CD4-positive, alpha-beta T cell treated with Interleukin-1 beta for 1 hour (primary cell): ENCODE measurements around the gene KCNJ12.
"Not testable (repeated sequence)": the region's sequence is repeated elsewhere in the genome, so short reads cannot be mapped to it uniquely, and the experiment has no call there.

ENCODE experiments used
- DNase-seq, 2 donors: peaks; one replicate each; pipeline ENCODE4 v3.0.0-alpha.2; 2020 to 2022

KCNJ12 gene

DNA sequence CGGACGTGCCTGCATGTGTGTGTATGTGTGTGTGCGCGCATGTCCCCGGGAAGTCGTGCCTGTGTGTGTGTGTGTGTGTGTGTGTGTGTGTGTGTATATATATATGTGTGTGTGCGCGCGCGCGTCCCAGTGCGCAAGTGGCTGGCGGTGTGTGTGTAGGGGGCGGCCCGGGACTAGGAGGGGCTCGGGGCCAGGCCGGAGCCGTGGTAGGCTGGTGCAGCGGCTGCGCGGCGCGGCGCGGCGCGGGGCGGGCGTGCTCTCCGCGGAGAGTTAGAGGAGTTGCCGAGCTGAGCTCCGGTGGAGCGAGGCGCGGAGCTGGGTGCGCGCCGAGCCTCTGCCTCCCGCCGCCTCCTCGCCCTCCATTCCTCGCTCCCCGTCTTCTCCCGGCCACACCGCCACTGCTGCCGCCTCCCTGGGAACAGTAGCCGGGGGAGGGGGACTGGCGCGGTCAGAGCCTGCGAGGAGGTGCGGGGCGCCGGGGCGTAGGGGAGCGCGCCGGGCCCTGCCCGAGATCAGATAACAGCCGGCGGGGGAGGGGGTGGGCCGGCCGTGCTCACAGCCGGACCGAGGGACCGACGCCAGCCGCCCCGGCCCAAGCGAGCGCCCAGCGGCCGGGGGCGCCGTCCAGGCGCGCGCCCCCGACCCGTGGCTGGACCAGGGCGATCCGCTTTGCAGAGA lies at the start of gene KCNJ12:
KCNJ12 (plus strand) TSS at position 277 of the 678 bp plus-strand sequence. CDS start 38,986 bp downstream, outside the sequence.
- DNase-seq, result no peak

DNA sequence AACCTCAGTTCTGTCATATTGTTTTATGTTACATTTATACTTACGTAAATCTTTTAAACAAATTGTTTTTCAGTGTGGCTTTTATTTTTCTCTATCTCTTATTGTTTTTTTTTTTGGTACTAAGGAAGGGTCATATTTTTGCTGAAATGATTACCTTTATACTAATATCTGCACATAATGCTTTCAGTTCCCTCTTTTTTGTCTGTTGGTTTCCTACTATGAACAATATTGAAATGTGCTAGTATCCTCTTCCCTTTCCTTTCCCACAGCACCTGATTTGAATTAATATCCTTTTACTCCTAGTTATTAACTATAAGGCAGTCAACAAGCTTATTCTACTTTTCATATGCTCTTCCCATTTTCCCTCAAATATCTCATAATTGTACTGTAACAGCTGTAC lies 48.2 kb upstream of the KCNJ12 start:
- DNase-seq, result not testable (repeated sequence)

DNA sequence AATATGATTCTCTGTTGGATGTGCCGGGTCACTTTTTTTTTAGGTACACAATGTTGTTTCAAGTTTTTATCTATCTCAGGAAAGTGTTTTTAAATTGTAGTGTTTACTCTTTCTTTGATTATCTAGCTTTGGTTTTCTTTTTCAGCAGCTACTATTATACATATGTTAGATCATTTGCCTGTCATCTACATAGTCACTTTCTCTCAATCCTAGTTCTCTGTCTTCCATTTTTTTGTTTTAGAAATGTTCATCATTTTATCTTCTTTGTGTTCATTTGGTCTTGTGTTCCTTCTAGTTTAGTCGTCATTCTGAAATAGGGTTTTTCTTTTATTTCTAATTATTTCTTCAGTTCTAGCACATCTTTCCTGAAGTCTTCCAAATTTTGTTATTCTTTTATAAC lies 47.4 kb upstream of the KCNJ12 start:
- not testable (repeated sequence) for DNase-seq

DNA sequence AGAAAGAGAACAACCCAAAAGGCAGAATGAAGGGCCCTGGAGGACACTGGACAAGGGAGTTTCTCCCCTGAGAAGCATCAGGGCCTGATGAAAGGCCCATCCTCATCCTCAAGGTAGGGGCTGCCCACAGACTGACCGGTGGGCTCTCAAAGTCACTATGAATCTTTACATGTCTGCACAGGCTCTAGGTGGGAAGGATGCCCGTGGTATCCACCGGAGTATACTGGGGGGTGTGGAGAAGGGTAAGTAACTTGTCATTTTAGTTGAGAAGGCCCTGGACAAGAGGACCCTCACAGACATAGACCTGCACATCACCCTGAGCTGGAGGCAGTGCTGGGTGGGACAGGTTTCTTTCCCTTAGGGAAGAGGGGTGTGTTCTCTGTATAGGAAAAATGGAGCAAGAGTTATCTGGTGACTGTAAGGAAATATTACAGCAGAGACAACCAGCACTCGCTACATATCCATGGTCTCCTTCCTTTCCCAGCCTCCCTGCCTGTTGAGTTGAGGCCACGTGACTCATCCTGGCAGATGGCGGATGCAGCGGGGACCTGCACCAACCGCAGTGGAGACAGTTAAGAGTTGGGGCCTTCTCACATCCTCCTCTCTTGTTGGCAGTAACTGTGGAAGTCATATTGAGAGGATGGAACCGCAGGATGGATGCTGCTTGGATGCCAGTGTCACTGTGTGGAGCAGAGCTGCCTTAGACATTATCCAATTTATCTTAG lies 45.6 kb upstream of the KCNJ12 start:
- DNase-seq, result no peak

DNA sequence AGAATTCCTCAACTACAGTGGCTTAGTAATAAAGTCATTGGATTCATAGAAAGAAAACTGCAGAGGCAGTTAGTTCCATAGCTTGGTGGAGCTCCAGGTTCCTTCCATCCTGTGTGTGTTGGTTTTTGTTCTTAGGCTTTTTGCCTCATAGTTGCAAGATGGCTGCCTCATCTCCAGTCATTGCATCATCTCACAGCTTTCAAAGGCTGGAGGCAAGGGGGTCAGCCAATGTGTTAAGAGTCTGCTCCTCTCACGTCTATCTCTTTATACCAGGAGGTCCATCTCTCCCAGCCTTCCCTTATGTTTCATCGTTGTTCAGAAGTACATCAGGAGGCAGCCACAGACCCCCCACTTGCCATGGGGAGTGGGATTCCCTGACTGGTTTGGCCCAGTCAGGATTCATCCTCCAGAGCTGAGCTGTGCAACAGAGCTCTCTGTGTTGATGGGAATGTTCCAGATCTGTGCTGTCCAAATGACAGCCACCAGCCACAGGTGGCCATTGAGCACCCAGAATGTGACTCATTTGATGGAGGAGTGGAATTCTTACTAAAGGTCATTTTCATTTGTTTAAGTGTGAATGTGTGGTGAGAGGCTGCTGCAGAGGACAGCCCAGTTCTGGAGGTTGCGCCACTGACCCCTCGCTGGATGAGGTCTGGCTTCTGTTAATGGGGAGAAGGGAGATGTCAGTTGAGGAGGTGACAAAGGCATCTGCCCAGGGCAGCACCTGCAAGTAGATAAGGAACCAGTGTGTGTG lies 39.4 kb upstream of the KCNJ12 start:
- not testable (repeated sequence) for DNase-seq

DNA sequence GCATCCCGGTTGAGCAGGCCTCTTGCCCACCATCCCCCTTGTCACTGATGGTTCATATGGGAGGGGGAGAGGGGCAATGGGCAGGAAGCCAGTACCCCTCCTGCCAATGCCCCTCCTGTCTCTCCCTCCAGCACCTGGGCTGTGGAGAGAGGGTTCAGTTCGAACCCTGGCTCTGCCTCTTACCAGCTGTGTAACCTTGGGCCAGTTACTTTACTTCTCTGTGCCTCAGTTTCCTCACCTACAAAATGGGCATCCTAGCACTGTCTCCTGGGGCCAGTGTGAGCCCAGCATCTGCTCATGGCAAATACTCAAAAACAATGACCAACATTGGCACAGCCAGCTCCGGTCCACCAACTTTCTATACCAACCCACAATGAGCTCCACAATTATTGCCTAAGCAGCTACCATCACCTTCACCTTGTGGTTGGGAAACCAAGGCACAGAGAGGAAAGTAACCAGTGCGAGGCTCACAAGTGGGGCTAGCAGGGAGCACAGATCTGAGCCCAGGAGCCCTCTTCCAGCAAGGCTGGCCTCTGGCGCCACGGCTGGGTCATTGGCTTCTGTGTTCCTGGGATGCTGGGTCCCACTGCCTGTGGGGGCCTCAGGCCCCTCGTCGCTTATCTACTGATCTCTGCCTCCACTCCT lies 38.1 kb upstream of the KCNJ12 start:
- DNase-seq, result not testable (repeated sequence)

DNA sequence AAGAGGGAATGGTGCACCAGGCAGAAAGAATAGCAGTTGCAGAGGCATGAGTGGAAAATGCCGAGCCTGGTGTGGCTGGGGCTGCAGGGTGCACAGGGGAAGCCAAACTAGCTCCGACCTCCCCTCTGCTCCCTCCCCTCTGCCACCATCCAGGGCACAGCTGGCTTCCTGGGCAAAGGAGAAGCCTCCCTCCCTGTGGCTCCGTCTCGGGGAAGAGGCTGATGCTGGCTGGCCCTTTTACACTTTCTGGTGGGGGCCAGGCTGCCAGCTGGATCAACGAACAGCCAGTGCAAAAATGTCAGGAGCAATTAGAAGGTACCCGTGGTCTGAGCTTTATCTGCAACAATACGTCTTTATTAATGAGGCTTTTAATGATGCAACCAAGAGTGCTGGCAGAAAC lies 37.1 kb upstream of the KCNJ12 start:
- DNase-seq, result no peak

DNA sequence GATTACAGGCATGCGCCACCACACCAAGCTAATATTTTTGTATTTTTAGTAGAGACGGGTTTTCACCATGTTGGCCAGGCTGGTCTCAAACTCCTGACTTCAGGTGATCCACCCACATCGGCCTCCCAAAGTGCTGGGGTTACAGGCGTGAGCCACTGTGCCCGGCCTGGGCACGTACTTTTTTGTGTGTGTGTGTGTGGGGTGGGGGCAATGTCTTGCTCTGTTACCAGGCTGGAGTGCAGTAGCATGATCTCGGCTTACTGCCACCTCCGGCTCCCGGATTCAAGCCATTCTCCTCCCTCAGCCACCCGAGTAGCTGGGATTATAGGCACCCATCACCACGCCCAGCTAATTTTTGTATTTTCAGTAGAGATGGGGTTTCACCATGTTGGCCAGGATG lies 36.6 kb upstream of the KCNJ12 start:
- not testable (repeated sequence) for DNase-seq

DNA sequence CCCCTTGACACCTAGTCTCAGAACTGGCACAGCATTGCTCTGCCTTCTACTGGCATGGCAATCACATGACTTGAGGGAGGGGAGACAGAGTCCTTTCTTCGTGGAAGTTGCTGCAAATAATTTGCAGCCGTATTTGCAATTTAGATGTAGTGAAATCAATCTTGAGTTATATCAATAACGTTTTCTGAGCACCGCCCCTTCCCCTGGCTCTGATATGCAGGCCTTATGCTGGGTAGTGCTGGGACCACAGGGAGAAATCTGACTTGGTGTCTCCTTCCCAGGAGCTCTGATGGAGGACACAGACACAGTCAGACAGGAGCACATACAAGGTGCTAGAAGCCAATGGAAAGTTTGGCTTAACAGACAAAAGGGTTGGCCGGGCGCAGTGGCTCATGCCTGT lies 35.8 kb upstream of the KCNJ12 start:
- not testable (repeated sequence) for DNase-seq

DNA sequence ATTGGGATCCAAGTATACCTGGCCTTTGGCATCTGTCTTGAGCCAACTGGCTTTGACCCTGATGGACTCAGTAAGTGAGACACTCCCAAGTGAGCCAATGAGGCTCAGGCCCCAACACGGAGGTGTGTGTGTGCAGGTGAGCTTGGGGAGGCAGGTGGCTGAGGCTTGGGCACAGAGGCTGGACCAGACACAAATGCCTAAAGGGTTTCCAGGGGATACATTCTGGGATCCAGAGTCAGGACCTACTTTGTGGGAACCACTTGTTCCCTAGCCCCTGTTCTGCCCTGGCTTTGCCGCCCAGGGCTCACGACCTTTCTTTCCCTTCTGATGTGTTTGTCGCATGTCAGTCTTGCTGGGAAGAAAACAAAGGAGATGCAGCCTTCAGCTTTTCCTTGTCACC lies 34.9 kb upstream of the KCNJ12 start:
- DNase-seq, result not testable (repeated sequence)

DNA sequence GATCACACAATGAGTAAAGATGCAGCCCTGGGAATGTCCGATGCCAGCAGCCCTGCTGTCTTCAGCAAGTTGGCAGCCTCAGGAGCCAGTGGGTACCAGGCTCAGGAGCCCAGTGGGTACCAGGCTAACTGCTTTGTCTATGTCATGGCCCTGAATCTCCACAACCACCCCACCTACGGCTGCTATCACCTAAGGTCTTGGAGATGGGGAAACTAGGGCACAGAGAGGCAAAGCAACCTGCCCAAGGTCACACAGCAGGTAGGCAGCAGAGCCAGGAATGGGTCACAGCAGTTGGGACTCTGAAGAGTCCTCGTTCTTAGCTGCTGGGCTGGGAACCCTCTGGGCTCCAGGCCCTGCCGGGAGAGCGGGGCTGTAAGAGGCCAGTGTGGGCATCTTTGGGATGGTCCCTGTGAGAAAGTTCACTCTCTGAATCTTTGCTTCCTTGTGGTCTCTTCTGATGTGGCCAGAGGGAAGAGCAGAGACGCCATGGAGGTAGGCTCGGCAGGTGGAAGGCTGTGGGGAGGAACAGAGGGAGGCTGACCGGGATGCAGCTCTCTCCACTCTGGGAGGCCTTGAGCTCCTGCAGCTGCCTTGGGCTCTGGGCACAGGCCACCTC lies 34.1 kb upstream of the KCNJ12 start:
- not testable (repeated sequence) for DNase-seq

DNA sequence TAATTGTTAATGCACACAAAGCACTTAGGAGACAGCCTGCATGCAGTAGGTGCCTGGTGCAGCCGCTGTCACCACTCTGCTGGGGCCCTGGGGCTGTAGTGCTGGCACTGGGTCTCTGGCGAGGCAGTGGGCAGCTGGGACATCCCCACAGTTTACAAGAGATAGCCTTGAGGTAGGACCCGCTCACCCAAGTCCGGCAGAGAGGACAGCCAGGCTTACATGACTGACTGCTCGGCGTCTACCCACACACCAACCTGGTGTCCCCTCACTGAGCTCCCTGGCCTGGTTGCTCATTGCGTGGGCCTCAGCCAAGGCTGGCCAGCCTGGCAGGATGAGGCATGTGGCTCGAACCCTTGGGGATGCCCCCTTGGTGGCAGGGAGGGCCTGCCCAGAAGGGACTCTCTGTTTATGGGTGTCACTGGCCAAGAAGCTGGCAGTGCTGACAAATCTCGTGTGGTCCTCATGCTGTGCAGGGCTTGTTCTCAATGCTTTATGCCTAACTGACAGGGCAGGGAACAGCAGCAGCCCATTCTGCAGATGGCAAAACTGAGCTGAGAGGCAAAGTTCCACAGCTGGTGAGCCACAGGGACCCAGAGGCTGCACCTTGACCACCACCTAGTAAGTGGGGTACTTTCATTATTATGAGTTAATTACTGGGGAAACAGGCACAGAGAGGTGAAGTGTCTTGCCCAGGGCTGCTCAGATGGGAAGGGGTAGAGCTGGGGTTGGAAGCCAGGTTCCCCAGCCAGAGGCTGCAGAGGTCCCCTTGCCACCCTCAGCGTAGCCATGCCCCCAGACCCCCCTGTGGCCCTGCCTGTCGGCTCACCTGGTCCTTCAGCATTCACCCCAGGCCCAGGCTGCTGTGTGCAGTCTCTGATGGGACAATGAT lies 32.9 kb upstream of the KCNJ12 start:
- DNase-seq, result not testable (repeated sequence)

DNA sequence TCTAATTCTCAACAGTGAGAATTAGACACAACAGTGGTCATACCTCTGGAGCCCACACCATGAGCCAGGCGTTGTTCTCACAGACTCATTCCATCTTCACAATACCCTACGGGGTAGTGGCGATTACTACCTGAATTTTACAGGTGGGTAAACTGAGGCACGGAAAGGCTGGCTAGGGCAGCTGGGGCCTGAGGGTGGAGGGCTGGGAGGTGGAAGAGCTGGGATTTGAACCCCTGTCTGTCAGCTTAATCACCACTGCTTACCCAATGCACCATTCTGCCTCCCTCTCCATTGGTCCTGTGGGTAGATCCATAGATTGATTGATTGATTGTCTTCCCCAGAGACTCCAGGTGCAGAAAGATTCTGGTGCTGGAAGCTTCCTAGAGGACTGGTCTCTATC lies 31.4 kb upstream of the KCNJ12 start:
- not testable (repeated sequence) for DNase-seq

DNA sequence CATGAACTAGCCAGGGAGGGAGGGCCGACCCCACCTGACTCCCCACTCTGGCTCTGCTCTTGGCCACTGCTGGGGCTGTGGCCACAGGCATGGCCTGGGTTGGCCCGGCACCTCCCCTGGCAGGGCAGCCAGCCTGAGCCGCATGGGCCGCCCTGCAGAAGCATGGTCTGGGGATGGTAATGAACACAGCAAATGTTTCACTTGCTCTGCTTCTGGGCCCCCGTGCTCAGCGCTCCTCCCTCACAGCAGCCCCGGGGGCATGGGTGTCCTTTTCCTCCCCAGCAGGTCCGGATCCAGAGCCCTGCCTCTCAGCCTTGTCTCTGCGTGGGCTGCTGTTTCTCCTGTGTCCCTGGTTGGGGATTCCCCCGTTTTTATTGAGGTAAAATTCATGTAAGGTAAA lies 30.9 kb upstream of the KCNJ12 start:
- no peak for DNase-seq

DNA sequence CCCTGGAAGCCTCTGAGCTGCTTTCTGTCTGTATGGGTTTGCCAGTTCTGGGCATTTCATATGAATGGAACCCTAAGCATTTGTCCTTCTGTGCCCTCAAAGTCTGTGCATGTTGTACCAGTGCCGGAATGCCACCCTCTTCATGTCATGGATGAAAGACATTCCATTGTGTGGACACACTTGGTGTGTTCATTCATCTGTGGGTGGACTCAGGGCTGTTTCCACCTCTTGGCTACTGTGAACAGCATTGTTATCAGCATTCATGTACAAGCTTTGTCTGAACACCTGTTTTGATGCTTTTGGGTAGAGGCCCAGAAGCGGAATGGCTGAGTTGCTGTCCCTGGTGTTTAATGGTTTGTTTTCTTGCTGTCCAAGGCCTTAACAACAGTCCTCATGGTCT lies 30.1 kb upstream of the KCNJ12 start:
- DNase-seq, result not testable (repeated sequence)

DNA sequence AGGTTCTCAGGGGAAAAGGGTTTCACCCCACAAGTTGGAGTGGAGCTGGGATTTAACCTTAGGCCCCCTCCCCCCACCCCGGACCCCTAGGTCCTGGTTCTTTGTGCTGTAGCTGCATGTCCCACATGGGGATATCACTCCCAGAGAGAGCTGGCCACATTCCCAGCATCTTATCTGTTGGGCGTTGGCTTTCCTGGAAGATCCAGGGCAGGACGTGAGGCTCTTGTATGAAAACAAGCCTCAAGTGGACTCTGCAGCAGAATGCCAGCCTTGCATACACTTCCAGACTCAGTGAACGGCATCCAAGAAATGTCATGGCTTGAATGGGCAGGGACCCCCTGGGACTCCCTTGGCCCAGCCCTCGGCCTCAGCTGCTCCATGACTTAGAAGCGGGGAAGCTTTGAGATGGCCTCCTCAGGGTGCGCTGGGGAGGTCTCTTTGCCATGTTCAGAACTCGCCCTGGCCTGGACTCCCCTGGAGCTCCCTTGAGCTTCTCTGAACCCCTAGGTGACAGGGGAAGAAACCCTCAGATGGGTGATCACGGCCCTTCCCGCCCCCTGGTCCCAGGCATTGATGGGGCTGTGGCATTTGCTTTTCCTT lies 29.4 kb upstream of the KCNJ12 start:
- not testable (repeated sequence) for DNase-seq

DNA sequence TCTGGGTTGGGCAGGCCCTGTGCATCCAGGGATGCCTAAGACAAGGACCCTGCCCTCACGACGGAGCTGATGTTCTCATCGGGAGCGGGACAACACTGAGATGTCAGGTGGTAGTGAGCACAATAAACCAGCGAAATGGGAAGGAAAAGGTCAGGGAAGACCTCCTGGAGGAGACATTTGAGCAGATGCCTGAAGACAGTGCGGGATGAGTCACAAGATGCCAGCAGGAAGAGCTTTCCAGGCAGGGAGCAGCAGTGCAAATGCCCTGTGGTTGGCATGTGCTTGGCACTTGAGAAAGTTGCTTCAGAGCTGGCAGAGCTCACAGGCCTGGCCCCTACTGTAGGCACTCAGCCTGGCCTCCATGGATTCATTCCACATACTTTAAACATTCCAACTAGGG lies 28.5 kb upstream of the KCNJ12 start:
- not testable (repeated sequence) for DNase-seq

DNA sequence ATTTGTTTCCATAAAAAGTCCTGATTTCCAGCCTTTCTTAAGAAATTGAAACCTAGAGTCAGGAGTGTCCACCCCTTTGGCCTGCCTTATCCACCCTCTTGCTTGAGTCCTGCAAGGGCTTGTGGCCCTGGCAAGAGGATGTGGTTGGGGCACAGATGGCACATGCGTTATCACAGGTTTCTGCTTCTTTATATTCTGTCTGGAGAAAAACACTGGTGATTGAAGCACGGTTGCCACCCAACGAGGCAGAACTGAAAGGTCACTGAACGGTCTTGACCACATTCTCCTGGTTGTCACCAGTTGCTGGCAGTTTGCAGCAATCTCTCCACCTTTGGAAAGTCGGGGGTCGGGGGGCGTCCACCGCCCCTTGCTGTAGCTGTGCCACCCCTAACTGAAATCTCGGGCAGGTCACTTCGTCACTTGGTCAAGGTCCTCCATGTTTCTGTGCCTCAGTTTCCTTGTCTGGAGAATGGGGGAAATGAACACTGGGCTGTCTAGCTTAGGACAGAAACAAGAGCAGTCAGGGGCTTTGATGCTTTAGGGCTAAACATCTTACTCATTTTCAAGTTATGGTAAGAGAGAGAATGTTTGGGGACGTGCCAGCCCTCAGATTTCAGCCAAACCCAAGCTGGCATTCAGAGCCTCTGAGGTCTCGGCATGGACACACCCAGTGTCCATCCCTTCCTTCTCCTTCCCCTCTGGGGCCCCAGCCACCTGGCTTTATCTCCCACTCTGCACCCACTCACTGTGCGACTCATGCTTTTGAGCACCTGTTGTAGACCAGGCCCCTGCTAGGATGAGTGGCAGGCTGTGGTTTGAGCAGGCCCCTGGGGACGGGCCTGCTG lies 27.9 kb upstream of the KCNJ12 start:
- not testable (repeated sequence) for DNase-seq

DNA sequence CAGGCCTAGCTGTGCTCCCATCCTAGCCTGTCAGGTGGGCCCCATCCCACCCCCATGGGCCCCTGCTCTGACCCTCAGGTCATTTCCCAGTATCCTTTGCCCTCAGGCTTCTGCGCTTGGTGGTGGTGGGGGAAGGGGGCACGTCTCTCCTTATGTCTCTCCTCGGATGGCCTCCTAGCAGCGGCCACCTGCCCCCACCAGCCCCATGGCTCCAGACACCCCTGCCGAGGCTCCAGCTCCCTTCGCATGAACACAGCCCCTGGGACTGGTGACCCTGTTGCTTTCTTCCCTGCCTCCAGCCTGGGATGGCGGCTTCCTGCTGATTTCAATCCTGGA lies 27.3 kb upstream of the KCNJ12 start:
- DNase-seq, result not testable (repeated sequence)

DNA sequence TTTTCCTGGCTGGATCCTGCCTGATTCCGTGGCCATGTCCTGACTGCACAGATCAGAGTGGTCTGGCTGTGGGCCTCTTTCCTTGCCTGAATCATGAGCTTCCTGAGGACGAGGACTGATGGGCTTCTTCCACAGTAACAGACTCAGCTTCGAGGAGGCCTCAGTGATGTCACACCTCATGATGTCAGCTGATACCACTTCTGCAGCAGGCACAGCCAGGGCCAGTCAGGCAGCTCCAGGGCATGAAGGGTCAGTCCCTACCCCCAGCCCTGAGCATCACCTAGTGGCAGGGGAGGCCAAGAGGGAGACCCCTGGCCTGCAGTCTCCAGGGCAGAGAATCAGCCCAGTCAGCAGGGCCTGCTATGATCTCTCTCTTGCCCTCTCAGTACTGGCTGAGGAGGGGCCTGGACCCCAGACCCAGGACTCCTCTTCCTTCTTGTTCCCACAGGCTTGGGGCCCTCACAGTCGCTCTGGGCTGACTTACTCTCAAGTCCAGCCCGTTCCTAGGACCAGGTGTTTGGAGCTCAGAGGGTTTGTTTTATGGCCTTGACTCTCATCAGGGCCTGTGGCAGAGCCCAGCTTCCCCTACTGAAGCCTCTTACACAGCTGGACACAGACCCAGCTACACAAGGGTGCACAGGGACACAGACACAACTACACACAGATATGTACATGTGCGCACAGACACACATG lies 26.7 kb upstream of the KCNJ12 start:
- not testable (repeated sequence) for DNase-seq
